HG03060 (cell line): ENCODE results near the gene TMEM208.
A peak's percentile ranks its signal among the peaks of the same experiment; 100 is the strongest.

Experiments used
- ATAC-seq: cut with Tn5 transposase; IDR thresholded peaks from one replicate; pipeline ENCODE4 v1.9.1; 2021; ENCODE audit warnings: low read depth, moderate number of reproducible peaks; ENCODE audit not compliant: unreplicated experiment

TMEM208 gene

GRCh38 chr16:67226804-67227566 is at the start of gene TMEM208:
Gene TMEM208, plus strand, starts transcription at chr16:67227130. Its CDS starts 89 bp downstream, at chr16:67227219.
- ATAC-seq = peak; percentile 89

- no peak for ATAC-seq
Observed at GRCh38 chr16:67177743-67178699, 48.9 kb upstream of the TMEM208 start.

GRCh38 chr16:67179421-67180080 is 47.4 kb upstream of the TMEM208 start:
- ATAC-seq = no peak

DNA sequence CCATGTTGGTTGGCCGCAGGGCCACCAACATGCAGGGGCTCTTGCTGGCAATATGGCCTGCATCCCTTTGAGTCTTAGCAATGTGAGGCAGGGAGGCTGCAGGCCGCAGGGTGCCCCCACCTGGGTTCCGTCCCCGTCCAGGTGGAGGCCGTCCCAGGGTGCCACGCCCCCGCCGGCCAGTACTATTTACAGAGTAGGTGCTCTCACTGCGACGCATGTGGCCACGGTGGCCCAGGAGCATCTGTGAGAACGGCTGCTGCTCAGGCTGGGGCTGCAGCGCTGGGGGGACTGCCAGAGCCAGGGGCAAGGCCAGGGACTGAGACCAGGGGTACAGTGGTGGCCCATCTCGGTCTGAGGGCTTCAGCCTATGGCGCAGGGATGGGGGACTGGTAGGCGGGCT is 46.8 kb upstream of the TMEM208 start:
- no peak for ATAC-seq

DNA sequence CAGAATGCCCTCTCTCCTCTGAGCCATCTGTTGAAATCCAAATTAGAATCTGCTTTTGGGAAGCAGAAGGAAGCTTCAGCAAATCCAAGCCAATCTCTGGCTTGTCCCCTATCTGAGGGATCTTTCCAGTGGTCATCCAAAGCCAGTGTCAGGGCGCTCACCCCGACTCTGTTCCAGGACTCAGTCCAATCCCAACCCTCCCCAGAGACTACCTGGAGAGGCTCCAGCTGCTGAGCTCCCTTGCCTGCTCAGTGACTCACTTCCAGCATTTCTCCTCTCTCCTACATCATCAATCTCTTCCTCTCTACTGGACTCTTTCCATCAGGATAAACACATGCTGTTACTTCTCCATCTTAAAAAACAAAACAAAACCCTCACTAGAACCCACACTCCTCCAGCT is 45.6 kb upstream of the TMEM208 start:
- ATAC-seq = no peak

GRCh38 chr16:67182288-67182687 is 44.6 kb upstream of the TMEM208 start:
- no peak for ATAC-seq

GRCh38 chr16:67183284-67183626 is 43.7 kb upstream of the TMEM208 start:
- no peak for ATAC-seq

- peak; percentile 87 for ATAC-seq
Observed at GRCh38 chr16:67183627-67184452, 43.1 kb upstream of the TMEM208 start, which contains the start of gene MATCAP1. Gene MATCAP1, minus strand, starts transcription at chr16:67183963. Its CDS starts 3,353 bp downstream, at chr16:67180610.

- no peak for ATAC-seq
Observed at GRCh38 chr16:67184453-67184994, 42.4 kb upstream of the TMEM208 start.

GRCh38 chr16:67184995-67185650 is 41.8 kb upstream of the TMEM208 start:
- no peak for ATAC-seq

- no peak for ATAC-seq
Observed at GRCh38 chr16:67185651-67186134, 41.2 kb upstream of the TMEM208 start.

DNA sequence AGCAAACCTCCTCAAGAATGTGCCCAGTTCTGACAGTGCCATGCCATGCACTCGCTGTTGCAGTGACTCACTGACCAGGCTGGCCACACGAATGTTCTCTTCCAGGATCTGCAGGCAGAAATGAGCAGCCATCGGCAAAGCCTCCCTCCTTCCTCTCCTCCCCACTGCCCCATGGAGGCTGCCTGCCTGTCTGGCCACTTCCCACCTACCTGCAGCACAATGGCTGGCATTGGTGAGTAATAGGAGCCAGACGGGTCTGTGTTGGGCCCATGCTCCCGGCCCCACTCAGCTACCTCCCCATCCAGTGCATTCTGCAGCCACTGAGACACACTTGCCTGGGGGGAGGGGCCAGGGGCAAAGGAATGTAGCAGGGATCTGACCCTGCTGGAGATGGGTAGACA is 40.4 kb upstream of the TMEM208 start:
- no peak for ATAC-seq

GRCh38 chr16:67187175-67187890 is 39.6 kb upstream of the TMEM208 start:
- no peak for ATAC-seq

GRCh38 chr16:67188323-67188722 is 38.6 kb upstream of the TMEM208 start:
- ATAC-seq = no peak

GRCh38 chr16:67188798-67189197 is 38.1 kb upstream of the TMEM208 start:
- no peak for ATAC-seq

GRCh38 chr16:67190041-67190440 is 36.9 kb upstream of the TMEM208 start, which contains the start of gene EXOC3L1:
Gene EXOC3L1, minus strand, starts transcription at chr16:67190136. Its CDS starts 460 bp downstream, at chr16:67189676.
- no peak for ATAC-seq

- no peak for ATAC-seq
Observed at GRCh38 chr16:67190448-67191399, 36.2 kb upstream of the TMEM208 start.
